Endothelial cell of umbilical vein (primary cell): ENCODE results near the gene ATG14. TPM values are rescaled to one million over a fixed set of nuclear protein-coding genes. Genes with fewer than 3 reads are reported as not detected.

Experiments used
- BruUV-seq: library from RNA; stranded (reverse); fragments of 400-500 nt; replicated peaks from 2 replicates; lab custom pipeline; 2021; lab: Mats Ljungman, UMichigan
- CTCF ChIA-PET: fragments of 300-600, 350-600 bp; sonication (Branson Sonifier 250); formaldehyde crosslinking; loops from one replicate; lab custom pipeline; 2021; ENCODE audit warnings: antibody characterized with exemption, inconsistent platforms; lab: Charles Lee
- POLR2A ChIA-PET: fragments of 300-600, 350-600 bp; sonication (Branson Sonifier 250); formaldehyde crosslinking; loops from one replicate; lab custom pipeline; 2021; ENCODE audit warnings: antibody characterized with exemption, inconsistent platforms; lab: Charles Lee
- DNase-seq: peaks from one replicate; pipeline ENCODE4 v3.0.0-alpha.2; 2011; ENCODE audit warnings: low read depth, low spot score
- FAIRE-seq: peaks from 2 replicates; lab custom pipeline; 2011; peaks lifted over from hg19 to GRCh38; lab: Jason Lieb, UNC
- H2AFZ ChIP-seq: 2 replicates; pipeline ENCODE4 v1.6.0; 2012; ENCODE audit warnings: low read depth, low read length, control low read depth, inconsistent platforms
- H3K27ac ChIP-seq: 2 replicates; pipeline ENCODE4 v1.5.1; 2011; ENCODE audit warnings: low read depth, mild to moderate bottlenecking, control low read depth, low read length, moderate library complexity; ENCODE audit not compliant: insufficient read depth
- H3K27me3 ChIP-seq, 2 experiments: 2 replicates each; pipeline versions ENCODE4 v1.6.0 to v1.6.1; 2011; ENCODE audit warnings: low read length in 2 of 2, mixed read lengths in 1 of 2; ENCODE audit not compliant: control insufficient read depth in 2 of 2, insufficient read depth in 2 of 2
- H3K36me3 ChIP-seq, 2 experiments: 2 replicates in 1 of 2; 3 replicates in 1 of 2; pipeline ENCODE4 v1.5.1; 2011; ENCODE audit warnings: low read length in 2 of 2, mild to moderate bottlenecking in 1 of 2, moderate library complexity in 1 of 2; ENCODE audit not compliant: control insufficient read depth in 2 of 2, insufficient read depth in 2 of 2; ENCODE audit errors: extremely low read depth in 1 of 2
- H3K4me1 ChIP-seq: 3 replicates; pipeline ENCODE4 v1.5.1; 2011; ENCODE audit warnings: mild to moderate bottlenecking, low read length; ENCODE audit not compliant: control insufficient read depth, insufficient read depth; ENCODE audit errors: extremely low read depth
- H3K4me2 ChIP-seq: 2 replicates; pipeline ENCODE4 v1.6.1; 2011; ENCODE audit warnings: low read length, control low read depth, mixed read lengths; ENCODE audit not compliant: insufficient read depth
- H3K4me3 ChIP-seq, 3 experiments: fragments of 200-600 bp in 1 of 3; sonication (generic), shearing (Covaris generic) in 1 of 3; replicated peaks in 1 of 3; 2 replicates each; pipeline ENCODE4 v1.5.1; 2011 to 2016; ENCODE audit warnings: control low read depth in 3 of 3, low read length in 3 of 3, mild to moderate bottlenecking in 2 of 3, inconsistent platforms in 1 of 3, low read depth in 1 of 3, moderate library complexity in 1 of 3; ENCODE audit not compliant: insufficient read depth in 1 of 3
- H3K79me2 ChIP-seq: 2 replicates; pipeline ENCODE4 v1.6.0; 2012; ENCODE audit warnings: low read length, inconsistent platforms; ENCODE audit not compliant: control insufficient read depth, insufficient read depth
- H3K9ac ChIP-seq: replicated peaks from 2 replicates; pipeline ENCODE3; 2011; ENCODE audit warnings: low read length, control low read depth; ENCODE audit not compliant: insufficient read depth; ENCODE audit errors: extremely low read depth
- H3K9me1 ChIP-seq: replicated peaks from 3 replicates; pipeline ENCODE4 v1.6.0; 2011; ENCODE audit warnings: mild to moderate bottlenecking, low read length; ENCODE audit not compliant: control insufficient read depth, insufficient read depth; ENCODE audit errors: extremely low read depth
- H3K9me3 ChIP-seq: replicated peaks from 2 replicates; pipeline ENCODE4 v1.5.1; 2012; ENCODE audit warnings: low read length, inconsistent platforms; ENCODE audit not compliant: control insufficient read depth, insufficient read depth
- H4K20me1 ChIP-seq: replicated peaks from 2 replicates; pipeline ENCODE3; 2011; ENCODE audit warnings: mild to moderate bottlenecking, low read length; ENCODE audit not compliant: control insufficient read depth, insufficient read depth; ENCODE audit errors: extremely low read depth
- EZH2 ChIP-seq: IDR thresholded peaks from 2 replicates; pipeline ENCODE4 v1.6.1; 2012; ENCODE audit warnings: borderline replicate concordance, low read depth, mild to moderate bottlenecking, moderate library complexity, low read length, inconsistent platforms; ENCODE audit not compliant: severe bottlenecking
- FOS ChIP-seq: IDR thresholded peaks from 2 replicates; pipeline ENCODE4 v1.6.1; 2011; ENCODE audit warnings: mild to moderate bottlenecking, low read length, moderate library complexity, borderline replicate concordance; ENCODE audit not compliant: insufficient read depth
- JUN ChIP-seq: IDR thresholded peaks from 2 replicates; pipeline ENCODE4 v1.6.1; 2011; ENCODE audit warnings: borderline replicate concordance, low read depth; ENCODE audit not compliant: insufficient read length, insufficient read depth
- POLR2AphosphoS5 ChIP-seq: IDR thresholded peaks from 2 replicates; pipeline ENCODE4 v1.6.1; 2012; ENCODE audit warnings: low read depth, mild to moderate bottlenecking, control low read depth, low read length, moderate library complexity; ENCODE audit not compliant: insufficient read depth
- dilution Hi-C: fragments of 300-500 bp; cut with MboI; formaldehyde crosslinking; loops from one replicate; pipeline ENCODE4 v1.15.0; 2019; ENCODE audit warnings: low sequenced_read_pairs; ENCODE audit not compliant: extremely low pct_ligation_motif_present
- intact Hi-C: fragments of 100-400 bp; cut with micrococcal nuclease; formaldehyde crosslinking; loops from one replicate; pipeline ENCODE4 v1.10.0; 2022
- polyA plus RNA-seq, 4 experiments: library from polyadenylated mRNA; depleted of rRNA in 3 of 4; stranded (reverse) in 3 of 4; unstranded in 1 of 4; fragments of >200 nt; gene quantifications; 2 replicates each; pipeline versions ENCODE4 v1.2.1 to v1.2.3, GENCODE V29; 2011 to 2012; ENCODE audit warnings: missing spikeins in 1 of 4
- total RNA-seq: library from RNA; stranded (reverse); gene quantifications from 2 replicates; pipeline ENCODE4 v1.2.3, GENCODE V29; 2021
- TF ChIP-seq, protein P1 (sequence below), 2 donors: IDR thresholded peaks; 1 replicate in 1 of 2; 2 replicates in 1 of 2; pipeline ENCODE4 v1.5.1; 2011; ENCODE audit warnings: low read length in 2 of 2, mild to moderate bottlenecking in 2 of 2, moderate library complexity in 2 of 2, control low read depth in 1 of 2, inconsistent platforms in 1 of 2, low read depth in 1 of 2; ENCODE audit not compliant: insufficient read depth in 1 of 2; ENCODE audit errors: extremely low read depth in 1 of 2
- TF ChIP-seq, protein P2 (sequence below): IDR thresholded peaks from 2 replicates; pipeline ENCODE4 v1.6.1; 2011; ENCODE audit not compliant: insufficient read depth, insufficient read length

ATG14 gene
- total and polyA plus RNA-seq, 2 donors (not counting 3 experiments of a cell fraction or from before 2014, with no cell fraction given) = 5.9 to 10.0 TPM

GRCh38 chr14:55370883-55371455 is 40.7 kb downstream of the ATG14 start:
- Histone ChIP-seq H4K20me1 (no peaks in the 10 kb centered on the region), H2AFZ (no peak overlapping the region), H3K9me3 (no peaks in the 10 kb centered on the region), H3K4me2 (no peak overlapping the region), H3K4me1 (no peaks in the 10 kb centered on the region), H3K9ac (no peak overlapping the region), H3K9me1 (no peaks in the 10 kb centered on the region), H3K4me3 (no peak overlapping the region), H3K36me3 (peaks cover 4 to 6% of the 10 kb centered on the region in 2 experiments), H3K27ac (no peak overlapping the region), H3K27me3 (no peaks in the 10 kb centered on the region), H3K79me2 (no peaks in the 10 kb centered on the region)
- ChIA-PET CTCF (interaction anchor here (1.2 kb wide), 1 partner anchor 15 kb away, joined by 3 read pairs; no protein-coding TSS in a partner anchor), POLR2A (no interaction called here)
- dilution Hi-C loops = no loop called here
- TF ChIP-seq POLR2AphosphoS5 (no peak), EZH2 (no peak), FOS (no peak), JUN (no peak)
- TF ChIP-seq, protein P1, sequence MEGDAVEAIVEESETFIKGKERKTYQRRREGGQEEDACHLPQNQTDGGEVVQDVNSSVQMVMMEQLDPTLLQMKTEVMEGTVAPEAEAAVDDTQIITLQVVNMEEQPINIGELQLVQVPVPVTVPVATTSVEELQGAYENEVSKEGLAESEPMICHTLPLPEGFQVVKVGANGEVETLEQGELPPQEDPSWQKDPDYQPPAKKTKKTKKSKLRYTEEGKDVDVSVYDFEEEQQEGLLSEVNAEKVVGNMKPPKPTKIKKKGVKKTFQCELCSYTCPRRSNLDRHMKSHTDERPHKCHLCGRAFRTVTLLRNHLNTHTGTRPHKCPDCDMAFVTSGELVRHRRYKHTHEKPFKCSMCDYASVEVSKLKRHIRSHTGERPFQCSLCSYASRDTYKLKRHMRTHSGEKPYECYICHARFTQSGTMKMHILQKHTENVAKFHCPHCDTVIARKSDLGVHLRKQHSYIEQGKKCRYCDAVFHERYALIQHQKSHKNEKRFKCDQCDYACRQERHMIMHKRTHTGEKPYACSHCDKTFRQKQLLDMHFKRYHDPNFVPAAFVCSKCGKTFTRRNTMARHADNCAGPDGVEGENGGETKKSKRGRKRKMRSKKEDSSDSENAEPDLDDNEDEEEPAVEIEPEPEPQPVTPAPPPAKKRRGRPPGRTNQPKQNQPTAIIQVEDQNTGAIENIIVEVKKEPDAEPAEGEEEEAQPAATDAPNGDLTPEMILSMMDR (IDR thresholded peaks at IDR 0.05; ENCODE audit: extremely low read depth in 1 of 2, insufficient read depth in 1 of 2, low read depth in 1 of 2, low read length in 2 of 2) = no peak
- TF ChIP-seq, protein P2, sequence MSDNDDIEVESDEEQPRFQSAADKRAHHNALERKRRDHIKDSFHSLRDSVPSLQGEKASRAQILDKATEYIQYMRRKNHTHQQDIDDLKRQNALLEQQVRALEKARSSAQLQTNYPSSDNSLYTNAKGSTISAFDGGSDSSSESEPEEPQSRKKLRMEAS = no peak
- intact Hi-C loops = no loop called here
- DNase-seq (no peak), FAIRE-seq (no peak)
- BruUV-seq = no TSS peak
